ENCODE measurements around the gene LUC7L2. TPM values are rescaled to one million over a fixed set of nuclear protein-coding genes. Genes with fewer than 3 reads are reported as not detected.

Gene LUC7L2
- total and polyA plus RNA-seq, 9 of the 15 experiments (the other 6 are each of a cell fraction or from before 2014, with no cell fraction given): 56.1 to 207 (median 141) TPM

DNA sequence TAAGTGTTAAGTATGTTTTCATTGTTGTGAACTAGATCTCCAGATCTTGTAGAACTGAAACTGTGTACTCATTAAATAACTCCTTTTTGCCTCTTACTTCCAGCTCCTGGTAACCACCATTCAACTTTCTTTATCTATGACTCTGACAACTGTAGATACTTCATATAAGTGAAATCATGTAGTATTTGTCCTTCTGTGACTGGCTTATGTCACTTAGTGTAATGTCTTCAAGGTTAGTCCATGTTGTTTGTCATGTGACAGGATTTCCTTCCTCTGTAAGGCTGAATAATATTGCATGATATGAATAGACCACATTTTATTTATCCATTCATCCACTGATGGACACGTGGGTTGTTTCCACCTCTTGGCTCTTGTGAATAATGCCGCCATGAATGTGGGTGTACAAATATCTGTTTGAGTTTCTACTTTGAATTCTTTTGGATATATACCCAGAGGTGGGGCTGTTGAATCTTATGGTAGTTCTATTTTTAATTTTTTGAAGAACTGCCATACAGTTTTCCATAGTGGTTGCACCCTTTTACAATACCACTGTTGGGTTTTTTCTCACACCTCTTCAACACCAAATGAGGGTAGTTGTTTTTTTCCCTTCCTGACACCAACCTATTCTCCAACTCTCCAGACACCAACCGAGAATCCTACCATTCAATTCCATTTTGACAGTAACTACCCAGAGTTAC, 29.2 kb upstream of the LUC7L2 start (continued):
- TF ChIP-seq ZNF224 (CRISPR knock-in tag; IDR thresholded peaks at IDR 0.05) (no peak), GATAD2A (IDR thresholded peaks at IDR 0.05) (no peak), KAT8 (IDR thresholded peaks at IDR 0.05; ENCODE audit: low read depth) (no peak), LCOR (CRISPR knock-in tag; IDR thresholded peaks at IDR 0.05) (no peak), RAD51 (IDR thresholded peaks at IDR 0.05; ENCODE audit: borderline replicate concordance, low read depth) (peak; percentile 59), ZNF143 (CRISPR knock-in tag; IDR thresholded peaks at IDR 0.05) (no peak), HDAC1 (IDR thresholded peaks at IDR 0.05) (no peak), WHSC1 (IDR thresholded peaks at IDR 0.05; ENCODE audit: low read length) (no peak), TFAM (CRISPR knock-in tag; conservative IDR thresholded peaks at IDR 0.05) (no peak), L3MBTL2 (IDR thresholded peaks at IDR 0.05) (0 out of 2 replicates have a peak, but pooled peaks have one; percentile 44), BHLHE40 (IDR thresholded peaks at IDR 0.05; ENCODE audit: low read length) (no peak), MEIS2 (IDR thresholded peaks at IDR 0.05; ENCODE audit: partially characterized antibody) (peak; percentile 16), FOXJ3 (CRISPR knock-in tag; IDR thresholded peaks at IDR 0.05) (no peak), CBX2 (IDR thresholded peaks at IDR 0.05; ENCODE audit: insufficient read depth, low read length, poor library complexity, severe bottlenecking) (no peak), POLR2H (tag; IDR thresholded peaks at IDR 0.05; ENCODE audit: low read depth) (peak; percentile 75), CHD4 (IDR thresholded peaks at IDR 0.05; ENCODE audit: insufficient read depth, insufficient replicate concordance, low read depth, low read length, poor library complexity, severe bottlenecking) (no peak)
- TF ChIP-seq, protein P1, sequence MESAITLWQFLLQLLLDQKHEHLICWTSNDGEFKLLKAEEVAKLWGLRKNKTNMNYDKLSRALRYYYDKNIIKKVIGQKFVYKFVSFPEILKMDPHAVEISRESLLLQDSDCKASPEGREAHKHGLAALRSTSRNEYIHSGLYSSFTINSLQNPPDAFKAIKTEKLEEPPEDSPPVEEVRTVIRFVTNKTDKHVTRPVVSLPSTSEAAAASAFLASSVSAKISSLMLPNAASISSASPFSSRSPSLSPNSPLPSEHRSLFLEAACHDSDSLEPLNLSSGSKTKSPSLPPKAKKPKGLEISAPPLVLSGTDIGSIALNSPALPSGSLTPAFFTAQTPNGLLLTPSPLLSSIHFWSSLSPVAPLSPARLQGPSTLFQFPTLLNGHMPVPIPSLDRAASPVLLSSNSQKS (CRISPR knock-in tag; IDR thresholded peaks at IDR 0.05): no peak
- TF ChIP-seq, protein P2, sequence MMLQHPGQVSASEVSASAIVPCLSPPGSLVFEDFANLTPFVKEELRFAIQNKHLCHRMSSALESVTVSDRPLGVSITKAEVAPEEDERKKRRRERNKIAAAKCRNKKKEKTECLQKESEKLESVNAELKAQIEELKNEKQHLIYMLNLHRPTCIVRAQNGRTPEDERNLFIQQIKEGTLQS (IDR thresholded peaks at IDR 0.05): peak; percentile 54; the same call in 1 of the 2 replicates
- TF ChIP-seq, protein P2 (CRISPR knock-in tag; conservative IDR thresholded peaks at IDR 0.05): no peak
- TF ChIP-seq, protein P3, sequence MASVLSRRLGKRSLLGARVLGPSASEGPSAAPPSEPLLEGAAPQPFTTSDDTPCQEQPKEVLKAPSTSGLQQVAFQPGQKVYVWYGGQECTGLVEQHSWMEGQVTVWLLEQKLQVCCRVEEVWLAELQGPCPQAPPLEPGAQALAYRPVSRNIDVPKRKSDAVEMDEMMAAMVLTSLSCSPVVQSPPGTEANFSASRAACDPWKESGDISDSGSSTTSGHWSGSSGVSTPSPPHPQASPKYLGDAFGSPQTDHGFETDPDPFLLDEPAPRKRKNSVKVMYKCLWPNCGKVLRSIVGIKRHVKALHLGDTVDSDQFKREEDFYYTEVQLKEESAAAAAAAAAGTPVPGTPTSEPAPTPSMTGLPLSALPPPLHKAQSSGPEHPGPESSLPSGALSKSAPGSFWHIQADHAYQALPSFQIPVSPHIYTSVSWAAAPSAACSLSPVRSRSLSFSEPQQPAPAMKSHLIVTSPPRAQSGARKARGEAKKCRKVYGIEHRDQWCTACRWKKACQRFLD (CRISPR knock-in tag; IDR thresholded peaks at IDR 0.05): no peak
- TF ChIP-seq, protein P4, sequence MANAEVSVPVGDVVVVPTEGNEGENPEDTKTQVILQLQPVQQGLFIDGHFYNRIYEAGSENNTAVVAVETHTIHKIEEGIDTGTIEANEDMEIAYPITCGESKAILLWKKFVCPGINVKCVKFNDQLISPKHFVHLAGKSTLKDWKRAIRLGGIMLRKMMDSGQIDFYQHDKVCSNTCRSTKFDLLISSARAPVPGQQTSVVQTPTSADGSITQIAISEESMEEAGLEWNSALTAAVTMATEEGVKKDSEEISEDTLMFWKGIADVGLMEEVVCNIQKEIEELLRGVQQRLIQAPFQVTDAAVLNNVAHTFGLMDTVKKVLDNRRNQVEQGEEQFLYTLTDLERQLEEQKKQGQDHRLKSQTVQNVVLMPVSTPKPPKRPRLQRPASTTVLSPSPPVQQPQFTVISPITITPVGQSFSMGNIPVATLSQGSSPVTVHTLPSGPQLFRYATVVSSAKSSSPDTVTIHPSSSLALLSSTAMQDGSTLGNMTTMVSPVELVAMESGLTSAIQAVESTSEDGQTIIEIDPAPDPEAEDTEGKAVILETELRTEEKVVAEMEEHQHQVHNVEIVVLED (CRISPR knock-in tag; IDR thresholded peaks at IDR 0.05): peak; percentile 25; the same call in 1 of the 2 replicates
- TF ChIP-seq, protein P5, sequence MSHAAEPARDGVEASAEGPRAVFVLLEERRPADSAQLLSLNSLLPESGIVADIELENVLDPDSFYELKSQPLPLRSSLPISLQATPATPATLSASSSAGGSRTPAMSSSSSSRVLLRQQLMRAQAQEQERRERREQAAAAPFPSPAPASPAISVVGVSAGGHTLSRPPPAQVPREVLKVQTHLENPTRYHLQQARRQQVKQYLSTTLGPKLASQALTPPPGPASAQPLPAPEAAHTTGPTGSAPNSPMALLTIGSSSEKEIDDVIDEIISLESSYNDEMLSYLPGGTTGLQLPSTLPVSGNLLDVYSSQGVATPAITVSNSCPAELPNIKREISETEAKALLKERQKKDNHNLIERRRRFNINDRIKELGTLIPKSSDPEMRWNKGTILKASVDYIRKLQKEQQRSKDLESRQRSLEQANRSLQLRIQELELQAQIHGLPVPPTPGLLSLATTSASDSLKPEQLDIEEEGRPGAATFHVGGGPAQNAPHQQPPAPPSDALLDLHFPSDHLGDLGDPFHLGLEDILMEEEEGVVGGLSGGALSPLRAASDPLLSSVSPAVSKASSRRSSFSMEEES (CRISPR knock-in tag; IDR thresholded peaks at IDR 0.05): peak; percentile 86
